HG03025 (cell line): ENCODE results near the gene PAXX.
"Not testable (repeated sequence)": the region's sequence is repeated elsewhere in the genome, so short reads cannot be mapped to it uniquely, and the experiment has no call there.

Experiments
- ATAC-seq: cut with Tn5 transposase; IDR thresholded peaks from one replicate; pipeline ENCODE4 v1.9.1; 2021; ENCODE audit warnings: mild to moderate bottlenecking, moderate library complexity; ENCODE audit not compliant: unreplicated experiment, low FRiP score

The PAXX gene

GRCh38 chr9:136997830-136998234 lies 5.6 kb downstream of the PAXX start:
- ATAC-seq, result no peak

GRCh38 chr9:137000177-137000930 lies 8.1 kb downstream of the PAXX start:
- peak; percentile 61 for ATAC-seq

DNA sequence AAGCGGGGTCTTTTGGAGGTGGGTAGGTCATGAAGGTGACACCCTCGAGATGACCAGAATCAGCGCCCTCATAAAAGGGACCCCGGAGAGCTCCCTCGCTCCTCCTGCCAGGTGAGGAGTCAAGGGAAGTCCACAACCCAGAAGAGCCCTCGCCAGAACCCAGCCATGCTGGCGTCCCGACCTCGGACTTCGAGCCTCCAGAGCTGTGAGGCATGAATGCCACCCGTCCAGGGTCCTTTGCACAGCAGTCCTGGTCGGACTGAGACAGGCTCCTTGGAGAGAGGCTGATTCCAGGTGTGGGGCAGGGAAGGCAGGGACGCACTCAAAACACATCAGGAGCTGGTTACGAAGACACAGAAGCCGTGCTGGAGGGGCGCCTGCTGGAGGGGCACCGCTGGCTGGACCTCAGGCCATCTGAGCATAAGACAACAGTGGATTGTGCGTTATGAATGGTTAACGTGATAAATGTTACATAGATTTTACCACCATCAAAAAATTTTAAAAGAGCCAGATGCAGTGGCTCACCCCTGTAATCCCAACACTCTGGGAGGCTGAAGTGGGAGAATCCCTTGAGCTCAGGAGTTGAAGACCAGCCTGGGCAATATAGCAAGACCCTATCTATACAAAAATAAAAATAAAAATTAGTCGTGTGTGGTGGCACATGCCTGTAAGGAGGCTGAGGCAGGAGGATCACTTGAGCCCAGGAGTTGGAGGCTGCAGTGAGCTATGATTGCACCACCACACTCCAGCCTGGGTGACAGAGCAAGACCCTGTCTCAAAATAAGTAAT lies 9.8 kb downstream of the PAXX start:
- ATAC-seq, result no peak

DNA sequence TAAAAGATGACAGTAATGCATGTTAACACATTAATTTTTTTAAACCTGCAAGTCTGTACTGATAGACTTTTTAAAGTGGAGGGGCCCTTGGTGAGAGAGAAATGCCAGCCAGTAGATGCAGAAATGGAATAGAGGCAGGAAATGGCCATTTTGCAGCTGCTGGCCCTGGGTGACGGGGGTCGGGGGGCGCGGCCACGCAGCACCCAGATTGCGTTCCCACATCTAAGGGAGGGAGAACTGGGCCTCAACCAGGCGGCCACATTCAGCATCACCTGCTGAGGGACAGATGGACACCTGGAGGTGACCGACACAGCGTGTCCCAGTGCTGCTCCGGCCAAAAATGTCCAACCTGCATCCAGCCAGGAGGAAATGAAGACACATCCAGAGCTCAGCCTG lies 10.4 kb downstream of the PAXX start:
- ATAC-seq, result no peak

GRCh38 chr9:137004285-137004684 lies 12.1 kb downstream of the PAXX start:
- ATAC-seq, result not testable (repeated sequence)

GRCh38 chr9:137006116-137007003 lies 14.1 kb downstream of the PAXX start:
- no peak for ATAC-seq

- no peak for ATAC-seq
Measured at GRCh38 chr9:137007108-137007815, 15.0 kb downstream of the PAXX start.

GRCh38 chr9:137007816-137008270 lies 15.6 kb downstream of the PAXX start:
- no peak for ATAC-seq

- no peak for ATAC-seq
Measured at GRCh38 chr9:137008312-137008711, 16.1 kb downstream of the PAXX start.

DNA sequence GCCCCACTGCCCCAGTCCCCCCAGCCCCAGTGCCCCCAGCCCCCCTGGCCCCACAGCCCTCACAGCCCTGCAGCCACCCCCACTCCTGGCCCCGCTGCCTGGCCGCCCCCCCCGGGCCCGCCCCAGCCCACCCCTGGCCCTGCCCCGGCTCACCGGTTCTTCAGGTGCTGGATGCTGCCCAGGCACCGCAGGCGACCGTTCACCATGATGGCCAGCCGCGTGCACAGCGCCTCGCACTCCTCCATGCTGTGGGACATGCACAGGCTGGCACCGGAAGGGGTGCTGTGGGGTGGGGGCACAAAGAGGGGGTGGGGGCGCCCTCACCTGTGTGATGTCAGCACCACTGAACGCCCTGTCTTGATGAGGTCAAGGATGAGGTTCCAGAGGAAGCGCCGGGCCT lies 17.0 kb downstream of the PAXX start:
- ATAC-seq, result no peak

DNA sequence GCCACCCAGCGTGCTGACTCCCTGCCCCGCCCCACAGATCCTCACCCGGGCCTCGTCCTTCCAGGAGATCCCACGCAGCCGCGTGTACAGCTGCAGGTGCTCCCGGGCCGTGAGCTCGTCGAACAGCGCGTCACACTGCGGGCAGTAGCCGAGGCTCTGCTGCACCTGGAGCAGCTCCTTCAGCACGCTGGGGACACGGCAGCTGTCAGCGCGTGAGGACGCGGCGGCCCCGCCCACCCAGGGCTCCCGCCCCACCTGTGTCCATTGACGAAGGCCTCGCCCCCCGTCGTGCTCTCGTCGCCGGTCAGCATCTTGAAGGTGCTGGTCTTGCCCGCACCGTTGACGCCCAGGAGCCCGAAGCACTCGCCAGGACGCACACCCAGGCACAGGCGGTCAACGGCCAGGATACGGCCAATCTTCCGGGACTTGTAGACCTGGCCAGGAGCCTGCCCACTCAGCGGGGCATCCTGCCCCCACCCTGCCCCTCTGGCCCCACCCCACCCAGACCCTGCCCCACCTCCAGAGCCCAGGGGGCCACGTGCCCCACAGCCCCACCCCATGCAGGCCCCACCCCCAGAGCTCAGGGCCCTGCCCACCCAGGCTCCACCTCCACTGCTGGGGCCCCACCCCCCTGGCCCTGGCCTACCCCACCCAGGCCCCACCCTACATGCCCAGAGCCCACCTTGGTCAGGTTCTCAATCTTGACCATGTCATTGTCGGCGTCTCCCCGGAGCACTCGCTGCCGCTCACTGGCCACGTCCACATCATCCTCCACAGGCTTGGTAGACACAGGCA lies 17.9 kb downstream of the PAXX start:
- ATAC-seq, result no peak

DNA sequence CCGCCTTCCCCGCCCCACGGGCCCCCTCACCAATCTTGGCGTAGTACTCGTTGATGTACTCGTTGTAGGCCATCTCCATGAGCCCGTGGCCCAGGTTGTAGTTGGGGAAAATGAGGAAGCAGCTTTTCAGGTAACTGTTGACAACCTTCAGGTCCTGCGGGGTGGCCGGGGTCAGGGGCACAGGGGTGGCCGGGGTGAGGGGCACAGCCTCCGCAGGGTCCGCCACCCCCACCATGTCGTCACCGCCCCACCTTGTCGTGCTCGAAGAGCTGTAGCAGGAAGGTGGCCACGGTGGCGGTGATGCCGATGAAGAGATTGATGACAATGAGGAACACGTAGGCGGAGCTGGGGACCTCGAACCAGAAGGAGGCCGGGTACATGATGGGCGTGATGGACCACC lies 18.9 kb downstream of the PAXX start:
- ATAC-seq, result no peak

GRCh38 chr9:137011907-137012675 lies 19.9 kb downstream of the PAXX start:
- no peak for ATAC-seq

- ATAC-seq, result no peak
Measured at GRCh38 chr9:137012694-137013570, 20.7 kb downstream of the PAXX start.

DNA sequence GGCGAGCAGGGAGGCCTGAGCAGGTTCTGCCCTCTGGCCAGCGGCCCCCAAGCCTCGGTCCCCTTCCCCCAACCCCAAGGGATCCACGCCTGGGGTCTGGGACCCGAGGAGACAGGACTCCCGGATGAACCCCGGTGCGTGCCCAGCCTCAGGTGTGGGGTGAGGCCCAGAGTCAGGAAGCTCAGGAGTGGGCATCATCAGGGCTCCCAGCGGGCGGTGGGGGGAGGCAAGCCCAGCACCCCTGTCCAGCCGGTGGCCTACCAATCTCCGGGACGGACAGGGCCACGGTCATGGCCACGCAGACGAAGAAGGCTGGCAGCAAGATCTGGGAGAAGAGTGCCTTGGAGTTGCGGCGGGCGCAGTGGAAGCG lies 21.3 kb downstream of the PAXX start:
- no peak for ATAC-seq

DNA sequence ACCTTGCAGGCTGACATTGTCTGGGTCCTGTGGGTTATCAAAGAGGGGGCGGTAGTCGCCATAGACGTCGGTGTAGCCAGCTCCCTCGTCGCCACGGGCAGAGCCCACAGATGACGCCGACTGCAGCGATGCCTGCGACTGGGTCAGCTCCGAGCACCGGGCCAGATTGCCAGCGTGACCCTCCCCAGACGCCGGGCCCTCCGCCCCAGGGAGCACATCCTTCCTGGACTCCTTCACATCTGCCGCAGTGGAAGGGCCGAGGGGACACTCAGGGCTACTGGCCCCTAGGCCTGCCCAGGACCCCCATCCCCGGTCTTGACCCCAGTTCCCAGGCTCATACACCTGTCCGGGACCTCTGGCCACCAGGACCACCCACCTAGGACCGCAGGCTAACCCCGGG lies 21.9 kb downstream of the PAXX start:
- no peak for ATAC-seq

DNA sequence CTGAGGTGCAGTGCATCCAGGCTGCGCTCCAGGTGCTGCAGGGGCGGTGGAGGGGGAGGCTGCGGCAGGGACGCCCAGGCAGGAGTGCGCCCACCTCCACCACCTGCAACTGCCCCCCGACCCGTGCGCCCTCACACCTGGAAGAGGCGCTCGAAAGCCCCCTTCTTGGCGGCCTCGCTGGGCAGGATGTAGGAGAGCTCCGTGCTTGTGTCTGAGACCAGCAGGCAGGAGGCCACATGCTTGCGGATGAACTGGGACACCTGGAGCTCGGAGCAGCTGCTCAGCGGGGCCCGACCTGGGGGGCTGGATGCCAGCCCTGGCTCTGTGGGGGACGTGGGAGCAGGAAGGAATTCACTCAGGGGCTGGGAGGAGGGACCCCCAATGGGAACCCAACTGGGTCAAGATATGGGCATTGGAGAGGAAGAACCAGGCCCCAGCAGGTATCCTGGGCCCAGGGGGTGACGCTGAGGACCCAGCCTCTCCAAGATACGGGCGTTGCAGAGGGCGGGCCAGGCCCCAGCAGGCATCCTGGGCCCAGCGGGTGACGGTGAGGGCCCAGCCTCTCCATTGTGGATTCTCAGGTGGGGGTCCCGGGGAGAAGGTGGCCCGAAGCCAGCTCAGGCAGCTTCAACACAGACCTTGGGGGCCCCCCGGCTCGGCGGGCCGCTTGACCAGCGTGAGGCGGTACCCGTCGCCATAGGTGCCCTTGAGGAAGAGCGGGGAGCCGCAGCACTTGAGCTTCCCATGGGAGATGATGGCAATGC lies 22.7 kb downstream of the PAXX start:
- no peak for ATAC-seq
